HL-60 (cell line): ENCODE measurements around the gene SMIM20.

ENCODE experiments used
- POLR2AphosphoS5 ChIP-seq: IDR thresholded peaks from 2 replicates; pipeline ENCODE4 v1.6.1; 2012; ENCODE audit warnings: low read depth
- TF ChIP-seq, protein P1 (sequence below): IDR thresholded peaks from one replicate; pipeline ENCODE4 v1.5.1; 2011; ENCODE audit warnings: low read length, control low read depth, inconsistent platforms; ENCODE audit not compliant: insufficient read depth
- TF ChIP-seq, protein P2 (sequence below): IDR thresholded peaks from 2 replicates; pipeline ENCODE4 v1.6.1; 2012; ENCODE audit warnings: low read depth; ENCODE audit not compliant: insufficient replicate concordance

DNA sequence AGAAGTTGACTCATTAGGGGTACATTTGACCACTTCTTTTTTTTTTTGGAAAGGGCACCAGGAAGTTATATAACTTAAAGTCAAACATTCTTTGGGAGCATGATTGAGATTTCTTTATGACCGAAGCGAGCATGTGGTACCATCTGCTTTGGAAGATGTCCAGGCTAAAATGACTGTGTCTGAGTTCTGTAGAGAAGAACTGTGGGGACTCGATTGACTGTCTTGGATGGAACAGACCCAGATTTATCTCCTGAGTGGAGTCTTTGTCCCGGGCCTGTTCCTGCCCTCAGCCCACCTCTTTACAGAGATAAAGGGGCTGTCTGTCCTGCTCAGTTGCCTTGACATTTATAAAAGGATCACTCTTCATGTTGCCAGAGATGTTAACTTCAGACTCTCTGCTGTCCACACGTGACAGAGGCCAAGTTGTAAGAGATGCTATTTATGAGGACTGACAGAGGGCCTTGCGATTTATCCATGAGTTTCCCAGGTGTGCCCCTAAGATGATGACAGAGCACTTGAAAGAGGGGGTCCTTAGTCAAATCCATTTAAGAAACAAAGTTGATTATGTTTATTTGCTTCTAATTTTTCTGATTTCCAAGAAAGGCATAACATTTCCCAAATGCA is 16.8 kb downstream of the SMIM20 start:
- TF ChIP-seq, protein P1, sequence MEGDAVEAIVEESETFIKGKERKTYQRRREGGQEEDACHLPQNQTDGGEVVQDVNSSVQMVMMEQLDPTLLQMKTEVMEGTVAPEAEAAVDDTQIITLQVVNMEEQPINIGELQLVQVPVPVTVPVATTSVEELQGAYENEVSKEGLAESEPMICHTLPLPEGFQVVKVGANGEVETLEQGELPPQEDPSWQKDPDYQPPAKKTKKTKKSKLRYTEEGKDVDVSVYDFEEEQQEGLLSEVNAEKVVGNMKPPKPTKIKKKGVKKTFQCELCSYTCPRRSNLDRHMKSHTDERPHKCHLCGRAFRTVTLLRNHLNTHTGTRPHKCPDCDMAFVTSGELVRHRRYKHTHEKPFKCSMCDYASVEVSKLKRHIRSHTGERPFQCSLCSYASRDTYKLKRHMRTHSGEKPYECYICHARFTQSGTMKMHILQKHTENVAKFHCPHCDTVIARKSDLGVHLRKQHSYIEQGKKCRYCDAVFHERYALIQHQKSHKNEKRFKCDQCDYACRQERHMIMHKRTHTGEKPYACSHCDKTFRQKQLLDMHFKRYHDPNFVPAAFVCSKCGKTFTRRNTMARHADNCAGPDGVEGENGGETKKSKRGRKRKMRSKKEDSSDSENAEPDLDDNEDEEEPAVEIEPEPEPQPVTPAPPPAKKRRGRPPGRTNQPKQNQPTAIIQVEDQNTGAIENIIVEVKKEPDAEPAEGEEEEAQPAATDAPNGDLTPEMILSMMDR: no peak
- TF ChIP-seq POLR2AphosphoS5: no peak
- TF ChIP-seq, protein P2, sequence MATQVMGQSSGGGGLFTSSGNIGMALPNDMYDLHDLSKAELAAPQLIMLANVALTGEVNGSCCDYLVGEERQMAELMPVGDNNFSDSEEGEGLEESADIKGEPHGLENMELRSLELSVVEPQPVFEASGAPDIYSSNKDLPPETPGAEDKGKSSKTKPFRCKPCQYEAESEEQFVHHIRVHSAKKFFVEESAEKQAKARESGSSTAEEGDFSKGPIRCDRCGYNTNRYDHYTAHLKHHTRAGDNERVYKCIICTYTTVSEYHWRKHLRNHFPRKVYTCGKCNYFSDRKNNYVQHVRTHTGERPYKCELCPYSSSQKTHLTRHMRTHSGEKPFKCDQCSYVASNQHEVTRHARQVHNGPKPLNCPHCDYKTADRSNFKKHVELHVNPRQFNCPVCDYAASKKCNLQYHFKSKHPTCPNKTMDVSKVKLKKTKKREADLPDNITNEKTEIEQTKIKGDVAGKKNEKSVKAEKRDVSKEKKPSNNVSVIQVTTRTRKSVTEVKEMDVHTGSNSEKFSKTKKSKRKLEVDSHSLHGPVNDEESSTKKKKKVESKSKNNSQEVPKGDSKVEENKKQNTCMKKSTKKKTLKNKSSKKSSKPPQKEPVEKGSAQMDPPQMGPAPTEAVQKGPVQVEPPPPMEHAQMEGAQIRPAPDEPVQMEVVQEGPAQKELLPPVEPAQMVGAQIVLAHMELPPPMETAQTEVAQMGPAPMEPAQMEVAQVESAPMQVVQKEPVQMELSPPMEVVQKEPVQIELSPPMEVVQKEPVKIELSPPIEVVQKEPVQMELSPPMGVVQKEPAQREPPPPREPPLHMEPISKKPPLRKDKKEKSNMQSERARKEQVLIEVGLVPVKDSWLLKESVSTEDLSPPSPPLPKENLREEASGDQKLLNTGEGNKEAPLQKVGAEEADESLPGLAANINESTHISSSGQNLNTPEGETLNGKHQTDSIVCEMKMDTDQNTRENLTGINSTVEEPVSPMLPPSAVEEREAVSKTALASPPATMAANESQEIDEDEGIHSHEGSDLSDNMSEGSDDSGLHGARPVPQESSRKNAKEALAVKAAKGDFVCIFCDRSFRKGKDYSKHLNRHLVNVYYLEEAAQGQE: no peak
